IPS-NIHi11 (cell line): ENCODE results near the gene WSB1.
A peak's percentile ranks its signal among the peaks of the same experiment; 100 is the strongest.
"Not testable (repeated sequence)": the region's sequence is repeated elsewhere in the genome, so short reads cannot be mapped to it uniquely, and the experiment has no call there.

ENCODE experiments used
- DNase-seq: peaks from one replicate; pipeline ENCODE4 v3.0.0; 2012; ENCODE audit warnings: mixed read lengths, low spot score

The WSB1 gene

GRCh38 chr17:27315796-27316465 lies 22.0 kb downstream of the WSB1 start:
- no peak for DNase-seq

- no peak for DNase-seq
Observed at GRCh38 chr17:27318228-27318627, 24.3 kb downstream of the WSB1 start.

- no peak for DNase-seq
Observed at GRCh38 chr17:27318633-27319032, 24.7 kb downstream of the WSB1 start.

- DNase-seq: no peak
Observed at GRCh38 chr17:27319541-27320221, 25.8 kb downstream of the WSB1 start.

GRCh38 chr17:27320222-27320560 lies 26.3 kb downstream of the WSB1 start:
- no peak for DNase-seq

- DNase-seq: no peak
Observed at GRCh38 chr17:27321372-27321771, 27.5 kb downstream of the WSB1 start.

GRCh38 chr17:27322026-27322425 lies 28.1 kb downstream of the WSB1 start:
- no peak for DNase-seq

GRCh38 chr17:27322690-27323508 lies 29.0 kb downstream of the WSB1 start:
- DNase-seq: no peak

GRCh38 chr17:27323538-27324215 lies 29.8 kb downstream of the WSB1 start:
- DNase-seq: peak; percentile 55

GRCh38 chr17:27324771-27325339 lies 30.9 kb downstream of the WSB1 start:
- DNase-seq: no peak

GRCh38 chr17:27326051-27326450 lies 32.1 kb downstream of the WSB1 start:
- no peak for DNase-seq

- no peak for DNase-seq
Observed at GRCh38 chr17:27326585-27326984, 32.7 kb downstream of the WSB1 start.

GRCh38 chr17:27327397-27327796 lies 33.5 kb downstream of the WSB1 start:
- DNase-seq: no peak

GRCh38 chr17:27327871-27328270 lies 34.0 kb downstream of the WSB1 start:
- DNase-seq: no peak

- DNase-seq: not testable (repeated sequence)
Observed at GRCh38 chr17:27328686-27329085, 34.8 kb downstream of the WSB1 start.

- DNase-seq: no peak
Observed at GRCh38 chr17:27329146-27329805, 35.4 kb downstream of the WSB1 start.

- no peak for DNase-seq
Observed at GRCh38 chr17:27332047-27332393, 38.1 kb downstream of the WSB1 start.

GRCh38 chr17:27332485-27333409 lies 38.8 kb downstream of the WSB1 start:
- peak; percentile 92 for DNase-seq

- DNase-seq: no peak
Observed at GRCh38 chr17:27333410-27333980, 39.6 kb downstream of the WSB1 start.

GRCh38 chr17:27336184-27336583 lies 42.3 kb downstream of the WSB1 start:
- DNase-seq: no peak
